ENCODE results near the gene CHD5.

GRCh38 chr1:6113116-6113515 is 67.0 kb downstream of the CHD5 start:
- no peak for TF ChIP-seq CTCF (IDR thresholded peaks at IDR 0.05)
- TF ChIP-seq POLR2A (IDR thresholded peaks at IDR 0.05) = no peak
